GM12873 (cell line): ENCODE data around the gene IGLL5.

Source experiments
- CTCF ChIP-seq: IDR thresholded peaks from 2 replicates; pipeline ENCODE4 v1.5.1; 2012; ENCODE audit warnings: low read depth, mild to moderate bottlenecking, moderate library complexity, low read length, control low read depth; ENCODE audit not compliant: insufficient read depth; ENCODE audit errors: missing control alignments

IGLL5 gene

GRCh38 chr22:22865311-22866072 lies 22.1 kb upstream of the IGLL5 start:
- TF ChIP-seq CTCF: no peak

- no peak for TF ChIP-seq CTCF
Measured at GRCh38 chr22:22866381-22867111, 21.1 kb upstream of the IGLL5 start.

GRCh38 chr22:22867996-22868715 lies 19.5 kb upstream of the IGLL5 start:
- no peak for TF ChIP-seq CTCF

GRCh38 chr22:22870577-22871404 lies 16.8 kb upstream of the IGLL5 start:
- TF ChIP-seq CTCF: no peak

- no peak for TF ChIP-seq CTCF
Measured at GRCh38 chr22:22871536-22872278, 15.9 kb upstream of the IGLL5 start.

GRCh38 chr22:22872722-22873708 lies 14.6 kb upstream of the IGLL5 start:
- TF ChIP-seq CTCF: no peak
